CD4-positive, CD25-positive, alpha-beta regulatory T cell (primary cell): ENCODE measurements around the gene TEC. TPM values are rescaled to one million over a fixed set of nuclear protein-coding genes. Genes with fewer than 3 reads are reported as not detected.

Experiments used
- ATAC-seq, 2 donors: fragments of 150-1000 bp; cut with Tn5 transposase; one replicate each; pipeline ENCODE4 v1.10.0; 2021; ENCODE audit warnings: low read depth in 2 of 2, moderate number of reproducible peaks in 2 of 2, moderate library complexity in 1 of 2
- DNase-seq, 3 donors: peaks; one replicate each; pipeline versions ENCODE4 v3.0.0 to v3.0.0-alpha.2; 2012 to 2022; ENCODE audit warnings: mixed read lengths in 1 of 3
- H3K27ac ChIP-seq: one replicate; pipeline ENCODE4 v1.7.0; 2013; ENCODE audit warnings: mild to moderate bottlenecking, low read length; ENCODE audit not compliant: insufficient read depth, poor library complexity, severe bottlenecking
- H3K27me3 ChIP-seq: one replicate; pipeline ENCODE4 v1.7.0; 2013; ENCODE audit warnings: low read length; ENCODE audit not compliant: control insufficient read depth, insufficient read depth
- H3K36me3 ChIP-seq: one replicate; pipeline ENCODE4 v1.7.0; 2013; ENCODE audit warnings: mild to moderate bottlenecking, low read length, moderate library complexity; ENCODE audit not compliant: control insufficient read depth, insufficient read depth
- H3K4me1 ChIP-seq: 2 replicates; pipeline ENCODE4 v1.7.0; 2013; ENCODE audit warnings: mild to moderate bottlenecking, low read length; ENCODE audit not compliant: insufficient read depth, control insufficient read depth, poor library complexity, severe bottlenecking
- H3K4me3 ChIP-seq: one replicate; pipeline ENCODE4 v1.7.0; 2013; ENCODE audit warnings: low read depth, mild to moderate bottlenecking, low read length, moderate library complexity
- H3K9me3 ChIP-seq, 2 experiments: 1 replicate in 1 of 2; 2 replicates in 1 of 2; pipeline ENCODE4 v1.7.0; 2013; ENCODE audit warnings: low read length in 2 of 2, mild to moderate bottlenecking in 1 of 2, moderate library complexity in 1 of 2; ENCODE audit not compliant: control insufficient read depth in 2 of 2
- H3K27ac Mint-ChIP-seq, 3 donors: one replicate each; pipeline ENCODE4 v1.8.0; 2020 to 2022; ENCODE audit warnings: mild to moderate bottlenecking in 3 of 3, mixed read lengths in 3 of 3, moderate library complexity in 2 of 3
- H3K27me3 Mint-ChIP-seq: one replicate; pipeline ENCODE4 v1.8.0; 2022; ENCODE audit warnings: mild to moderate bottlenecking, mixed read lengths
- H3K36me3 Mint-ChIP-seq: one replicate; pipeline ENCODE4 v1.8.0; 2020; ENCODE audit warnings: mixed read lengths
- H3K4me1 Mint-ChIP-seq, 4 donors: one replicate each; pipeline ENCODE4 v1.8.0; 2020 to 2022; ENCODE audit warnings: mixed read lengths in 4 of 4, mild to moderate bottlenecking in 1 of 4
- H3K4me3 Mint-ChIP-seq, 4 donors: one replicate each; pipeline ENCODE4 v1.8.0; 2020 to 2022; ENCODE audit warnings: mild to moderate bottlenecking in 4 of 4, mixed read lengths in 4 of 4, moderate library complexity in 3 of 4
- H3K9me3 Mint-ChIP-seq, 7 donors: one replicate each; pipeline ENCODE4 v1.8.0; 2020 to 2022; ENCODE audit warnings: mixed read lengths in 7 of 7, mild to moderate bottlenecking in 3 of 7, moderate library complexity in 2 of 7
- polyA plus RNA-seq, 4 donors: library from polyadenylated mRNA; unstranded; fragments of 300-500 nt; fragmentation: Illumina TruSeq; gene quantifications; one replicate each; pipeline ENCODE4 v1.2.3, GENCODE V29; 2021
- total RNA-seq: library from RNA; stranded (reverse); gene quantifications from one replicate; pipeline ENCODE4 v1.2.3, GENCODE V29; 2022

Gene TEC
- total and polyA plus RNA-seq, 5 donors from 2014 or later: 0.17 to 3.0 (median 1.2) TPM

- Mint-ChIP-seq H3K36me3 (no peaks in the 10 kb centered on the region), H3K4me3 (no peak overlapping the region), H3K27me3 (peaks cover 4% of the 10 kb centered on the region), H3K4me1 (peaks cover 5 to 13% (median 10%) of the 10 kb centered on the region in 4 donors), H3K9me3 (peaks cover 0 to 1% (median 0%) of the 10 kb centered on the region in 7 donors), H3K27ac (no peak overlapping the region)
- Histone ChIP-seq H3K4me1 (no peaks in the 10 kb centered on the region), H3K27me3 (no peaks in the 10 kb centered on the region), H3K36me3 (no peaks in the 10 kb centered on the region), H3K27ac (no peak overlapping the region), H3K4me3 (no peak overlapping the region), H3K9me3 (no peaks in the 10 kb centered on the region)
- DNase-seq (no peak), ATAC-seq (no peak)
Measured at GRCh38 chr4:48237996-48238645, 31.5 kb downstream of the TEC start.

- Histone ChIP-seq H3K4me3 (no peak overlapping the region), H3K27ac (no peak overlapping the region), H3K36me3 (no peaks in the 10 kb centered on the region), H3K27me3 (no peaks in the 10 kb centered on the region), H3K9me3 (no peaks in the 10 kb centered on the region), H3K4me1 (no peaks in the 10 kb centered on the region)
- no peak overlapping the region for H3K27ac Mint-ChIP-seq
- H3K36me3 Mint-ChIP-seq: no peaks in the 10 kb centered on the region
- peaks cover 4% of the 10 kb centered on the region for H3K27me3 Mint-ChIP-seq
- H3K4me1 Mint-ChIP-seq: peaks cover 5 to 13% (median 12%) of the 10 kb centered on the region in 4 donors
- no peak overlapping the region for H3K4me3 Mint-ChIP-seq
- ATAC-seq (no peak), DNase-seq (no peak)
- peaks cover 0 to 2% (median 0%) of the 10 kb centered on the region in 7 donors for H3K9me3 Mint-ChIP-seq
Measured at GRCh38 chr4:48235050-48235449, 34.6 kb downstream of the TEC start.

- peaks cover 5 to 13% (median 12%) of the 10 kb centered on the region in 4 donors for H3K4me1 Mint-ChIP-seq
- peaks cover 0 to 2% (median 0%) of the 10 kb centered on the region in 7 donors for H3K9me3 Mint-ChIP-seq
- Histone ChIP-seq H3K4me3 (no peak overlapping the region), H3K9me3 (no peaks in the 10 kb centered on the region), H3K27me3 (no peaks in the 10 kb centered on the region), H3K27ac (no peak overlapping the region), H3K36me3 (no peaks in the 10 kb centered on the region), H3K4me1 (no peaks in the 10 kb centered on the region)
- no peak overlapping the region for H3K4me3 Mint-ChIP-seq
- no peak for DNase-seq
- ATAC-seq: no peak
- H3K27ac Mint-ChIP-seq: no peak overlapping the region
- peaks cover 4% of the 10 kb centered on the region for H3K27me3 Mint-ChIP-seq
- H3K36me3 Mint-ChIP-seq: no peaks in the 10 kb centered on the region
Measured at GRCh38 chr4:48234575-48234974, 35.1 kb downstream of the TEC start.

- Histone ChIP-seq H3K9me3 (no peaks in the 10 kb centered on the region), H3K27ac (no peak overlapping the region), H3K4me1 (no peaks in the 10 kb centered on the region), H3K27me3 (no peaks in the 10 kb centered on the region), H3K4me3 (no peak overlapping the region), H3K36me3 (no peaks in the 10 kb centered on the region)
- Mint-ChIP-seq H3K4me3 (no peak overlapping the region), H3K36me3 (peaks cover 3% of the 10 kb centered on the region), H3K4me1 (peaks cover 0 to 6% (median 2%) of the 10 kb centered on the region in 4 donors), H3K27me3 (peaks cover 4% of the 10 kb centered on the region), H3K9me3 (peaks cover 0 to 2% (median 0%) of the 10 kb centered on the region in 7 donors), H3K27ac (no peak overlapping the region)
- ATAC-seq (no peak), DNase-seq (no peak)
Measured at GRCh38 chr4:48228949-48229348, 40.7 kb downstream of the TEC start.

GRCh38 chr4:48227662-48228061 is 42.0 kb downstream of the TEC start:
- no peaks in the 10 kb centered on the region for H3K27me3 ChIP-seq
- H3K36me3 Mint-ChIP-seq: peaks cover 3% of the 10 kb centered on the region
- H3K9me3 ChIP-seq: no peaks in the 10 kb centered on the region
- H3K4me3 ChIP-seq: no peak overlapping the region
- H3K4me3 Mint-ChIP-seq: no peak overlapping the region
- no peaks in the 10 kb centered on the region for H3K36me3 ChIP-seq
- DNase-seq (no peak), ATAC-seq (no peak)
- H3K27me3 Mint-ChIP-seq: peaks cover 4% of the 10 kb centered on the region
- H3K27ac ChIP-seq: no peak overlapping the region
- H3K27ac Mint-ChIP-seq: no peak overlapping the region
- peaks cover 0 to 2% (median under 1%) of the 10 kb centered on the region in 4 donors for H3K4me1 Mint-ChIP-seq
- H3K4me1 ChIP-seq: no peaks in the 10 kb centered on the region
- H3K9me3 Mint-ChIP-seq: peaks cover 0 to 2% (median 0%) of the 10 kb centered on the region in 7 donors

GRCh38 chr4:48226199-48226598 is 43.4 kb downstream of the TEC start:
- no peak for DNase-seq
- Histone ChIP-seq H3K27me3 (no peaks in the 10 kb centered on the region), H3K36me3 (no peaks in the 10 kb centered on the region), H3K4me1 (no peaks in the 10 kb centered on the region), H3K27ac (no peak overlapping the region), H3K9me3 (no peaks in the 10 kb centered on the region), H3K4me3 (no peak overlapping the region)
- Mint-ChIP-seq H3K27me3 (peaks cover under 1% of the 10 kb centered on the region), H3K9me3 (peaks cover 0 to 2% (median 0%) of the 10 kb centered on the region in 7 donors), H3K4me1 (peaks cover 0 to 2% (median 0%) of the 10 kb centered on the region in 4 donors), H3K27ac (no peak overlapping the region), H3K4me3 (no peak overlapping the region), H3K36me3 (peaks cover 8% of the 10 kb centered on the region)
- no peak for ATAC-seq

- no peak overlapping the region for H3K4me3 Mint-ChIP-seq
- no peaks in the 10 kb centered on the region for H3K27me3 Mint-ChIP-seq
- H3K4me1 Mint-ChIP-seq: peaks cover 0 to 2% (median 0%) of the 10 kb centered on the region in 4 donors
- H3K4me3 ChIP-seq: no peak overlapping the region
- peak overlapping the region in 1 of 3 donors; percentile 59 for H3K27ac Mint-ChIP-seq
- peaks cover 8% of the 10 kb centered on the region for H3K36me3 Mint-ChIP-seq
- H3K9me3 ChIP-seq: no peaks in the 10 kb centered on the region
- no peaks in the 10 kb centered on the region for H3K36me3 ChIP-seq
- ATAC-seq (no peak), DNase-seq (no peak)
- H3K4me1 ChIP-seq: no peaks in the 10 kb centered on the region
- peaks cover 0 to 2% (median 0%) of the 10 kb centered on the region in 7 donors for H3K9me3 Mint-ChIP-seq
- no peaks in the 10 kb centered on the region for H3K27me3 ChIP-seq
- no peak overlapping the region for H3K27ac ChIP-seq
Measured at GRCh38 chr4:48225368-48226141, 44.1 kb downstream of the TEC start.
